Measurements from ENCODE around the gene RPTOR.

Gene RPTOR

GRCh38 chr17:80709090-80709695 is 164.6 kb downstream of the RPTOR start:
- DNase-seq (ENCODE audit: low read depth in 4 of 4, low spot score in 1 of 4), result no peak

GRCh38 chr17:80710714-80711302 is 166.2 kb downstream of the RPTOR start:
- DNase-seq (ENCODE audit: low read depth in 4 of 4, low spot score in 1 of 4), result no peak

- no peak for DNase-seq (ENCODE audit: low read depth in 4 of 4, low spot score in 1 of 4)
These were observed 167.5 kb downstream of the RPTOR start for GRCh38 chr17:80712089-80712488.

- no peak for DNase-seq (ENCODE audit: low read depth in 4 of 4, low spot score in 1 of 4)
These were observed 168.0 kb downstream of the RPTOR start for GRCh38 chr17:80712606-80713005.

- DNase-seq (ENCODE audit: low read depth in 4 of 4, low spot score in 1 of 4), result no peak
These were observed 172.5 kb downstream of the RPTOR start for GRCh38 chr17:80716986-80717719.

- DNase-seq (ENCODE audit: low read depth in 4 of 4, low spot score in 1 of 4), result no peak
These were observed 173.1 kb downstream of the RPTOR start for GRCh38 chr17:80717720-80718083.

GRCh38 chr17:80718428-80718827 is 173.8 kb downstream of the RPTOR start:
- DNase-seq (ENCODE audit: low read depth in 4 of 4, low spot score in 1 of 4), result no peak

GRCh38 chr17:80719449-80719848 is 174.8 kb downstream of the RPTOR start:
- no peak for DNase-seq (ENCODE audit: low read depth in 4 of 4, low spot score in 1 of 4)

GRCh38 chr17:80720610-80721577 is 176.3 kb downstream of the RPTOR start:
- peak; percentile 11 to 58 (median 28) for DNase-seq (ENCODE audit: low read depth in 4 of 4, low spot score in 1 of 4)

- DNase-seq (ENCODE audit: low read depth in 4 of 4, low spot score in 1 of 4), result no peak
These were observed 178.0 kb downstream of the RPTOR start for GRCh38 chr17:80722661-80723060.

GRCh38 chr17:80724775-80725266 is 180.2 kb downstream of the RPTOR start:
- no peak for DNase-seq (ENCODE audit: low read depth in 4 of 4, low spot score in 1 of 4)

- DNase-seq (ENCODE audit: low read depth in 4 of 4, low spot score in 1 of 4), result no peak
These were observed 180.9 kb downstream of the RPTOR start for GRCh38 chr17:80725517-80725916.

GRCh38 chr17:80726558-80727408 is 182.1 kb downstream of the RPTOR start:
- no peak for DNase-seq (ENCODE audit: low read depth in 4 of 4, low spot score in 1 of 4)

GRCh38 chr17:80727409-80727755 is 182.7 kb downstream of the RPTOR start:
- no peak for DNase-seq (ENCODE audit: low read depth in 4 of 4, low spot score in 1 of 4)

GRCh38 chr17:80729016-80729415 is 184.4 kb downstream of the RPTOR start:
- DNase-seq (ENCODE audit: low read depth in 4 of 4, low spot score in 1 of 4), result no peak

- DNase-seq (ENCODE audit: low read depth in 4 of 4, low spot score in 1 of 4), result no peak
These were observed 185.1 kb downstream of the RPTOR start for GRCh38 chr17:80729761-80730160.

- no peak for DNase-seq (ENCODE audit: low read depth in 4 of 4, low spot score in 1 of 4)
These were observed 186.1 kb downstream of the RPTOR start for GRCh38 chr17:80730739-80731138.

GRCh38 chr17:80731323-80731722 is 186.7 kb downstream of the RPTOR start:
- no peak for DNase-seq (ENCODE audit: low read depth in 4 of 4, low spot score in 1 of 4)

- DNase-seq (ENCODE audit: low read depth in 4 of 4, low spot score in 1 of 4), result no peak
These were observed 187.6 kb downstream of the RPTOR start for GRCh38 chr17:80732268-80732667.

Measured in stimulated activated CD4-positive, alpha-beta T cell treated with anti-CD3 and anti-CD28 coated beads, Interleukin-1b, Interleukin-23, amount 100 ng/mL, for 24 hours (primary cell).